Measurements from ENCODE around the gene IP6K2.

DNA sequence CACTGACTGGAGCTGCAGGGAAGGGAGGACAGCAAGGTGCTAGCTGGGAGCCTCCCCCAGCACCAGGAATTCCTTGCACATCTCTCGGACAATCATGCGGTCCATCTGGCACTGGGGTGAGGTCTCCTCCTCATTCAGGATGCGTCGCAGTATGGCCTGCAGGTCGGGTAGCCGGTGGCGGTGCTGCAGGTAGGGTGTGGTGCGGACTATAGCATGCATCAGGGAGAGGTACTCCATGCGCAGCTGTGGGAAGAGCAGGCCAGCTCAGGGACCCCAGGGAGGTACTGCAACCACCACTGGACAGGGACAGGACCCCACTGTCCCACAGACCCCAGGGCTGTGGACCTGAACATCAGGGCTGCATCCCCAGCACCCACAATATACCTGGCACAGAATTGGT, 42.5 kb downstream of the IP6K2 start:
- TF ChIP-seq CTCF (IDR thresholded peaks at IDR 0.05 in 4 of 5, conservative IDR thresholded peaks at IDR 0.05 in 1 of 5) (no peak), POLR2A (IDR thresholded peaks at IDR 0.05) (no peak)
